Endothelial cell of umbilical vein (primary cell): ENCODE data around the gene PRSS21. TPM values are rescaled to one million over a fixed set of nuclear protein-coding genes. Genes with fewer than 3 reads are reported as not detected.

Source experiments
- BruUV-seq: library from RNA; stranded (reverse); fragments of 400-500 nt; replicated peaks from 2 replicates; lab custom pipeline; 2021; lab: Mats Ljungman, UMichigan
- CTCF ChIA-PET: fragments of 300-600, 350-600 bp; sonication (Branson Sonifier 250); formaldehyde crosslinking; loops from one replicate; lab custom pipeline; 2021; ENCODE audit warnings: antibody characterized with exemption, inconsistent platforms; lab: Charles Lee
- POLR2A ChIA-PET: fragments of 300-600, 350-600 bp; sonication (Branson Sonifier 250); formaldehyde crosslinking; loops from one replicate; lab custom pipeline; 2021; ENCODE audit warnings: antibody characterized with exemption, inconsistent platforms; lab: Charles Lee
- DNase-seq: peaks from one replicate; pipeline ENCODE4 v3.0.0-alpha.2; 2011; ENCODE audit warnings: low read depth, low spot score
- FAIRE-seq: peaks from 2 replicates; lab custom pipeline; 2011; peaks lifted over from hg19 to GRCh38; lab: Jason Lieb, UNC
- H2AFZ ChIP-seq: 2 replicates; pipeline ENCODE4 v1.6.0; 2012; ENCODE audit warnings: low read depth, low read length, control low read depth, inconsistent platforms
- H3K27ac ChIP-seq: 2 replicates; pipeline ENCODE4 v1.5.1; 2011; ENCODE audit warnings: low read depth, mild to moderate bottlenecking, control low read depth, low read length, moderate library complexity; ENCODE audit not compliant: insufficient read depth
- H3K27me3 ChIP-seq, 2 experiments: 2 replicates each; pipeline versions ENCODE4 v1.6.0 to v1.6.1; 2011; ENCODE audit warnings: low read length in 2 of 2, mixed read lengths in 1 of 2; ENCODE audit not compliant: control insufficient read depth in 2 of 2, insufficient read depth in 2 of 2
- H3K36me3 ChIP-seq, 2 experiments: 2 replicates in 1 of 2; 3 replicates in 1 of 2; pipeline ENCODE4 v1.5.1; 2011; ENCODE audit warnings: low read length in 2 of 2, mild to moderate bottlenecking in 1 of 2, moderate library complexity in 1 of 2; ENCODE audit not compliant: control insufficient read depth in 2 of 2, insufficient read depth in 2 of 2; ENCODE audit errors: extremely low read depth in 1 of 2
- H3K4me1 ChIP-seq: 3 replicates; pipeline ENCODE4 v1.5.1; 2011; ENCODE audit warnings: mild to moderate bottlenecking, low read length; ENCODE audit not compliant: control insufficient read depth, insufficient read depth; ENCODE audit errors: extremely low read depth
- H3K4me2 ChIP-seq: 2 replicates; pipeline ENCODE4 v1.6.1; 2011; ENCODE audit warnings: low read length, control low read depth, mixed read lengths; ENCODE audit not compliant: insufficient read depth
- H3K4me3 ChIP-seq, 3 experiments: fragments of 200-600 bp in 1 of 3; sonication (generic), shearing (Covaris generic) in 1 of 3; replicated peaks in 1 of 3; 2 replicates each; pipeline ENCODE4 v1.5.1; 2011 to 2016; ENCODE audit warnings: control low read depth in 3 of 3, low read length in 3 of 3, mild to moderate bottlenecking in 2 of 3, inconsistent platforms in 1 of 3, low read depth in 1 of 3, moderate library complexity in 1 of 3; ENCODE audit not compliant: insufficient read depth in 1 of 3
- H3K79me2 ChIP-seq: 2 replicates; pipeline ENCODE4 v1.6.0; 2012; ENCODE audit warnings: low read length, inconsistent platforms; ENCODE audit not compliant: control insufficient read depth, insufficient read depth
- H3K9ac ChIP-seq: replicated peaks from 2 replicates; pipeline ENCODE3; 2011; ENCODE audit warnings: low read length, control low read depth; ENCODE audit not compliant: insufficient read depth; ENCODE audit errors: extremely low read depth
- H3K9me1 ChIP-seq: replicated peaks from 3 replicates; pipeline ENCODE4 v1.6.0; 2011; ENCODE audit warnings: mild to moderate bottlenecking, low read length; ENCODE audit not compliant: control insufficient read depth, insufficient read depth; ENCODE audit errors: extremely low read depth
- H3K9me3 ChIP-seq: replicated peaks from 2 replicates; pipeline ENCODE4 v1.5.1; 2012; ENCODE audit warnings: low read length, inconsistent platforms; ENCODE audit not compliant: control insufficient read depth, insufficient read depth
- H4K20me1 ChIP-seq: replicated peaks from 2 replicates; pipeline ENCODE3; 2011; ENCODE audit warnings: mild to moderate bottlenecking, low read length; ENCODE audit not compliant: control insufficient read depth, insufficient read depth; ENCODE audit errors: extremely low read depth
- CTCF ChIP-seq, 2 donors: IDR thresholded peaks; 1 replicate in 1 of 2; 2 replicates in 1 of 2; pipeline ENCODE4 v1.5.1; 2011; ENCODE audit warnings: low read length in 2 of 2, mild to moderate bottlenecking in 2 of 2, moderate library complexity in 2 of 2, control low read depth in 1 of 2, inconsistent platforms in 1 of 2, low read depth in 1 of 2; ENCODE audit not compliant: insufficient read depth in 1 of 2; ENCODE audit errors: extremely low read depth in 1 of 2
- EZH2 ChIP-seq: IDR thresholded peaks from 2 replicates; pipeline ENCODE4 v1.6.1; 2012; ENCODE audit warnings: borderline replicate concordance, low read depth, mild to moderate bottlenecking, moderate library complexity, low read length, inconsistent platforms; ENCODE audit not compliant: severe bottlenecking
- FOS ChIP-seq: IDR thresholded peaks from 2 replicates; pipeline ENCODE4 v1.6.1; 2011; ENCODE audit warnings: mild to moderate bottlenecking, low read length, moderate library complexity, borderline replicate concordance; ENCODE audit not compliant: insufficient read depth
- GATA2 ChIP-seq: IDR thresholded peaks from 2 replicates; pipeline ENCODE4 v1.7.0; 2011; ENCODE audit warnings: low read depth, mild to moderate bottlenecking, moderate library complexity, mixed read lengths, low read length; ENCODE audit not compliant: insufficient read length, insufficient read depth
- JUN ChIP-seq: IDR thresholded peaks from 2 replicates; pipeline ENCODE4 v1.6.1; 2011; ENCODE audit warnings: borderline replicate concordance, low read depth; ENCODE audit not compliant: insufficient read length, insufficient read depth
- MAX ChIP-seq: IDR thresholded peaks from 2 replicates; pipeline ENCODE4 v1.6.1; 2011; ENCODE audit not compliant: insufficient read depth, insufficient read length
- MYC ChIP-seq: IDR thresholded peaks from one replicate; pipeline ENCODE4 v1.6.1; 2011; ENCODE audit warnings: mild to moderate bottlenecking, low read depth, low read length
- POLR2A ChIP-seq: IDR thresholded peaks from 2 replicates; pipeline ENCODE4 v1.6.1; 2012; ENCODE audit warnings: low read depth, mild to moderate bottlenecking, control low read depth, low read length
- POLR2AphosphoS5 ChIP-seq: IDR thresholded peaks from 2 replicates; pipeline ENCODE4 v1.6.1; 2012; ENCODE audit warnings: low read depth, mild to moderate bottlenecking, control low read depth, low read length, moderate library complexity; ENCODE audit not compliant: insufficient read depth
- dilution Hi-C: fragments of 300-500 bp; cut with MboI; formaldehyde crosslinking; loops from one replicate; pipeline ENCODE4 v1.15.0; 2019; ENCODE audit warnings: low sequenced_read_pairs; ENCODE audit not compliant: extremely low pct_ligation_motif_present
- intact Hi-C: fragments of 100-400 bp; cut with micrococcal nuclease; formaldehyde crosslinking; loops from one replicate; pipeline ENCODE4 v1.10.0; 2022
- polyA plus RNA-seq, 4 experiments: library from polyadenylated mRNA; depleted of rRNA in 3 of 4; stranded (reverse) in 3 of 4; unstranded in 1 of 4; fragments of >200 nt; gene quantifications; 2 replicates each; pipeline versions ENCODE4 v1.2.1 to v1.2.3, GENCODE V29; 2011 to 2012; ENCODE audit warnings: missing spikeins in 1 of 4
- total RNA-seq: library from RNA; stranded (reverse); gene quantifications from 2 replicates; pipeline ENCODE4 v1.2.3, GENCODE V29; 2021

PRSS21 gene
- total and polyA plus RNA-seq, 2 donors (not counting 3 experiments of a cell fraction or from before 2014, with no cell fraction given), result 0.28 TPM; not detected in 1

- Histone ChIP-seq H3K79me2 (no peaks in the 10 kb centered on the region), H3K4me3 (no peak overlapping the region), H3K36me3 (no peaks in the 10 kb centered on the region), H4K20me1 (no peaks in the 10 kb centered on the region), H3K27me3 (peaks cover 2 to 7% of the 10 kb centered on the region in 2 experiments), H3K9me1 (no peaks in the 10 kb centered on the region), H3K9me3 (no peaks in the 10 kb centered on the region), H3K27ac (no peak overlapping the region), H3K4me1 (no peaks in the 10 kb centered on the region), H2AFZ (no peak overlapping the region), H3K4me2 (no peak overlapping the region), H3K9ac (no peak overlapping the region)
- intact Hi-C loops (no loop called here), dilution Hi-C loops (no loop called here)
- ChIA-PET POLR2A (no interaction called here), CTCF (interaction anchor here (0.8 to 1.6 kb wide), 2 partner anchors 7 to 22 kb away, joined by 3 to 11 read pairs; no protein-coding TSS in a partner anchor)
- FAIRE-seq, result no peak
- no peak for DNase-seq
- TF ChIP-seq MYC (no peak), GATA2 (no peak), POLR2A (no peak), CTCF (IDR thresholded peaks at IDR 0.05; ENCODE audit: extremely low read depth in 1 of 2, insufficient read depth in 1 of 2, low read depth in 1 of 2, low read length in 2 of 2) (no peak), MAX (no peak), JUN (no peak), POLR2AphosphoS5 (no peak), EZH2 (no peak), FOS (no peak)
- no TSS peak for BruUV-seq
Measured at GRCh38 chr16:2860826-2861567, 44.0 kb downstream of the PRSS21 start.
